GM19468 (cell line): ENCODE data around the gene ZDHHC16.
"Not testable (repeated sequence)": the region's sequence is repeated elsewhere in the genome, so short reads cannot be mapped to it uniquely, and the experiment has no call there.

Experiments used
- ATAC-seq: cut with Tn5 transposase; IDR thresholded peaks from one replicate; pipeline ENCODE4 v1.9.1; 2021; ENCODE audit warnings: mild to moderate bottlenecking, moderate library complexity, moderate number of reproducible peaks; ENCODE audit not compliant: unreplicated experiment; ENCODE audit errors: extremely low read depth

Gene ZDHHC16

DNA sequence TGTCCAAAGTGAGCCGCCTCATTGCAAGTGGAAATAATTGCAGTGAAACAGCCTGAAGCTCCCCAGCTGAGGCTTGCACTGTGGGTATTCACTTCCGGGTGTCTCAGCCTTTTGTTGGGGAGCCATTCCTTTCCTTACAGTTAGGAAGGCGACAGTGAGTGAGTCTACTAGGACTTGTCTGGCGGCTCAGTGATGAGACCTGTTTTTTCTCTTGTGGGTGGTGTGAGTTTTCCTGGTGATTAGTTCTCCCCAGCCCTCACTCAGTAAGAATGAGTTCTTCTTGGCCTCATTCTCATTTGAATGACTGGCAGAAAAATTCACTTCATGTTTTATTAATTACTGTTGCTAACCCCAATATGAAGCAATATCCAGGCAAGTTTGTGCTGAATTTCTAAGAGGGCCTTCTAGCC is 17.4 kb upstream of the ZDHHC16 start:
- ATAC-seq = no peak

DNA sequence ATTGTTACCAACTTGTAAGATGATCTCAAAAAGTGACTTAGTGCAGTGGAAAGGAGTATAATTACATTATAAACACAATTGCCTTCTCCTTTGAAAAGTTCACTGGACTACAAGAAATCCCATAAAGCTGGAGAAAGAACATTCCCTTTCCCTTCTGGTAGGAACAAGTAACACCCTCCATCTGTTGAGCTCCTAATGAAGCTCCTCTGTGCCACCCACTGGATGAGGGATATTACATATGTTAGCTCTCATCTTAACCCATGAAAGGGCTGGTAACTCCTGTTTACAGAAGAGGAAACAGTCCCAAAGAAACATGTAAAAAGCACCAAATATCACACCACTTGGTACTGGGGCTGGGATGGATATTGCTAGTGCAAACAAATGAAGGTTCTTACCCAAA is 11.9 kb upstream of the ZDHHC16 start:
- no peak for ATAC-seq

DNA sequence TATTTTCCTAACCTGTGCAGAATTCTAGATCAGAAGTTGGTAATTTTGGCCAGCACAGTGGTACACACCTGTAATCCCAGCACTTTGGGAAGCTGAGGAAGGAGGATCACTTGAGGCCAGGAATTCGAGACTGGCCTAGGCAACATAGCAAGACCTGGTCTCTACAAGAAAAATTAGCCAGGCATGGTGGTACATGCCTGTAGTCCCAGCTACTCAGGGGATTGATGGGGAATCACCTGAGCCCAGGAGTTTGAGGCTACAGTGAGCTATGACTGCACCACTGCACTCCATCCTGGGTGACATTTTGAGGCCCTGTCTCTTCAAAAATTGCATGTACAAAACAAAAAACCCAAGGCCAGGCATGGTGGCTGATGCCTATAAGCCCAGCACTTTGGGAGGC is 11.4 kb upstream of the ZDHHC16 start:
- no peak for ATAC-seq

DNA sequence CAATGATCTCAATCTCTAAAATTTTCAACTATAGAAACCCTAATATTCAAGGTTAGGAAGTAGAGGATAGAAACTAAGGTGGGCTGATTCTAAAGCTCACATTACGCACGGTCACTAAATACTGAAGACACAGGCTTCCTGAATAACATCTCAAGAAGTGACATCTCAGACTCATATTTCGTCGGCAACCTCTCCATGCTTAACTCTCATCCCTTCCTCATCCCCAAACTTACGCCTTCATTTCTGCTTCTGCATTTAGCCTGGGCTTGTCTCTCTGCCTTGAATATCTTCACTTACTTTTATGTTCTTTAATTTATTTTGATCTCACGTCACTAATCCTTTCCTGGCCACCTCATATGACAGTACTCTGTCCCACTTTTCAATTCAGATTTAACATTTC is 10.8 kb upstream of the ZDHHC16 start:
- ATAC-seq = no peak

DNA sequence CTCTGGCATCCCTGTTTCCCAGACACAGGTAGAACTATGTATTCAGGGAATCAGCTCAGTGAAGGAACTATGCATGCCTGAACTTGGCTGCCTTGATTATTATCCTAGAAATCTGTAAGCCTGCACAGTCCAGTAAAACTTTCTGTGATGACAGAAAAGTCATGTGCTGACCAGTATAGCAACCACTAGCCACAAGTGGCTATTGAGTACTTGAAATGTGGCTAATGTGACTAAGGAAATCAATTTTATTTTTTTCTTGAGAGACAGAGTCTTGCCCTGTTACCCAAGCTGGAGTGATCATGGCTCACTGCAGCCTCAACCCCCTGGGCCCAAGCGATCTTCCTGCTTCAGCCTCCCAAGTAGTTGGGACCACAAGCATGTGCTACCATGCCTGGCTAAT is 3.7 kb upstream of the ZDHHC16 start:
- no peak for ATAC-seq

DNA sequence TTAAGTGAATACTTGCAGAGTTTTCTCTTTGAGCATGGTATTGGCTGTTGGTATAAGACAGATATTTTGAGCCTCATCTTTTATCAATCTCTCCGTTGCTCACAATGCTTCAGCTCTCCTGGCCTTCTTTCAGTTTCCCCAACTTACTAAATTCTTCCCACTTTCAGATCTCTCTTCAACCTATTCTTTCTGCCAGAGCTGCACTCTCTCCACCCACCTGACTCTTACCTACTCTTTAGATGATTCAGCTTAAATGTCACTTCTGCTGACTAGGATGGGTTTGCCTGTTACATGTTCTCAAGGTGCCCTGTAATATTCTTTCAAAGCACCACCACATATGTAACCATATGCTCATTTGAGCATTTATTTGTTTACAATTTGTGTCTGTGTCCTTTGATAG is 1.8 kb upstream of the ZDHHC16 start:
- no peak for ATAC-seq

DNA sequence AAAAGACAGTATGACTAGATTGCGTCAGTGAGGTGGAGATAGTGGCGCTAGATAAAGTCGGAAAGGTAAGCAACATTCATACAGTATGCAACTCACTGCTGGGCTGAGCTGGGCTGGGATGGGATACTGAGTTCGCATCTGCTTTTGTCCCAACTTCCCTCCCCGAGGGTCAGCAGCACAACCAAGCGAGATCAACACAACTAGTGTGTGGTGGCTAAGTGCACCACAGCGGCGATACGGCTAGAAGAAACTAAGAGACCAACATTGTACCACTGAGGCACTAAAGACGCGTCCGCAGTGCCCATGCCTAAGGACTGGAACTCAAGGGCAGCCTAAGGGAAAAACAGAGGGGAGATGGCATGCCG is 636 bp upstream of the ZDHHC16 start:
- no peak for ATAC-seq

DNA sequence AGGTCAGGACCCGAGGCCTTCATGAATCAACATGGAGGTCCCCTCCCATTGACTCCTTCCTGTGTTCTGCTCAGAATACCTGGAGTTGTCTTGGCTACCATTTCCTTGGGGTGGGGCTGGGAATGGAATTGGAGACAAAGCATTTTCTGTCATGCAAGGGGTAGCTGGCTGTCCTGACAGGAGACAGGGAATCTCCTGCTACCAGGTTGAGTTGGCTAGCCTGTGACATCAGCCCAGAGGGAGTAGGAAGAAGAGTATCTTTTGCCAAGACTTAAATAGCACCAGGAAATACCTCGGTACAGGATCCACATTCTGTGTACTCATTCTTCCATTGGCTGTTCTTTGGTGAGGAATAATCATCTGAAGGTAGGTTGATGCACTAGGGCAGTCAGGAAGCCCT is 4.9 kb downstream of the ZDHHC16 start:
- no peak for ATAC-seq

DNA sequence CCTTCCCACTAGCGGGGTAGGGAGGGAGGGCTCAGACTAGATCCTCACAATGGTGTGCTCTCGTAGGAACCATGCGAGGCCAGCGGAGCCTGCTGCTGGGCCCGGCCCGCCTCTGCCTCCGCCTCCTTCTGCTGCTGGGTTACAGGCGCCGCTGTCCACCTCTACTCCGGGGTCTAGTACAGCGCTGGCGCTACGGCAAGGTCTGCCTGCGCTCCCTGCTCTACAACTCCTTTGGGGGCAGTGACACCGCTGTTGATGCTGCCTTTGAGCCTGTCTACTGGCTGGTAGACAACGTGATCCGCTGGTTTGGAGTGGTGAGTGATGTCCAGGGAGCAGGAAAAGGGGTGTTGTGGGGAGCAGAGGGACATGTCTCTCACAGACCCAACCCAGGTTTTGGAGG is 5.6 kb downstream of the ZDHHC16 start:
- no peak for ATAC-seq

DNA sequence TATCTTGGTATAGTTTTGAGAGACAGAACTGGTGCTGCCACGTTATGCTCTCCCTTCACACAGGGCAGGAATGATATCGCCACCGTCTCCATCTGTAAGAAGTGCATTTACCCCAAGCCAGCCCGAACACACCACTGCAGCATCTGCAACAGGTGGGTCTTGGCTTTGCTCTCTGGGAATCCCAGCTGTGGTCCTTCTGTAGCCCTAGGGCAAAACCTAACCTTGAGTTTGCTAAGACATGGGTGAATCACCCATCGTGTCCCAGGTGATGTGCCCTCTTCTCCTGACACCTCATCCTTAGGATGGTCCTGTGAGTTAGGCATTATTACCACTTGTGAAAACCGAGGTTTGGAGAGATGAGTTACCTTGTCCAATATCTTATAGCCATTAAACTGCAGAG is 6.4 kb downstream of the ZDHHC16 start:
- ATAC-seq = no peak

DNA sequence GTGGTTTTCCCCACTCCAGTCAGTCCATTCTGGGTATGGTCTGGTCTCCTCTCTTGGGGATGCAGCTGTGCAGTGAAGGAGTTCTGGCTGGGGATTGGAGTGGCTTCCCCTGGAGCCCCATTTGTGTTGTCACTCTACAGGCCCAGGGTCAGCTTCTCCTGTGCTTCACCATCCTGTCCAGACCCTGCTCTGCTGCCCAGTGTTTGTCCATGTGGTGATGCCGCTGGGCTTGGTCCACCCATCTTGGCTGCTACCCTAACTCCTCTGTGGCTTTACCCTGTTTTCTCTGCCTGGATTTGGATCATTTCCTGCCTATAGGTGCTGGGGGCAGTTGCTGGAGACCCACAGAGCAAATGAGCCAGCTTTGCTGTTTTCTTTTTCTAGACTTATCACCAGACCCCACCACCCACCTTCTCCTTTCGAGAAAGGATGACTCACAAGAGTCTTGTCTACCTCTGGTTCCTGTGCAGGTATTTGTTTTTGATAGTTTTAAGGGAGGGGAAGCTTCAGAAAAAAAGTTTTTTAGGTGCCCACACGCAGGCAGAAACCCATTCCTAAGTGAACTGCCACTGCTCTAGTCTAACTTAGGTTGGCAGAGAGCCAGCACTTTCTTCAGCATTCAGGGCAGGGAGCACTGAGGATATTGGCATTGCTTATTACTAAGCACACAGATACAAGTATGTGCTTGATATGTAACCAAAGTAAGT is 8.5 kb downstream of the ZDHHC16 start:
- ATAC-seq = no peak

DNA sequence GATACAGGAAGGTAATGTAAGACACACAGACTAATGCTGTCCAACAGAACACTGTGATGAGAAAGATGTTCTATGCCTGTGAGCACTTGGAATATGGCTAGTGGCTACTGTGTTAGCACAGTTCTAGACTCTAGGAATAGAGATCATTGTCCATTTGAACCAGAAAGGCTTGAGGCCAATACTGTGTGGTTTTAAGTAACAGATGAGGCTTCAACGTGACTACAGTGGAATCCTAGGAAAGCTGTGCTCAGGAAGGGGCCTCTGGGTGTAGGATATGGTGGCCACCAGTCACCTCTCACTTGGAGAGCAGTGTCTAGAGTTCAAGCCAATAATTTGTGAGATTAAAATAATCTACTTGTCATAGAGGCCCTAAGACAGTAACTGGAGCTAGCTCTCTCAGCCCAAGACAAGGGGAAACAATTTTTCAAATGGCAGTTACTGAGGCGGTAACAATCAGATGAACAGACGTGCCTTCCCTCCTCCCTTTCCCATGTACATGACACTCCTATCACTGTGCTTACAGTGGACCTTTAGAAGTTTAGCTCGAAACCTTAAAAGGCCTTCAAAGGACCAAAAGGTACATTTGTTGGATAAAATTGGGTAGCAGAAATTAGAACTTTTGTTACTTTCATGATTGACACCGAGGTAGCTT is 10.2 kb downstream of the ZDHHC16 start:
- no peak for ATAC-seq

DNA sequence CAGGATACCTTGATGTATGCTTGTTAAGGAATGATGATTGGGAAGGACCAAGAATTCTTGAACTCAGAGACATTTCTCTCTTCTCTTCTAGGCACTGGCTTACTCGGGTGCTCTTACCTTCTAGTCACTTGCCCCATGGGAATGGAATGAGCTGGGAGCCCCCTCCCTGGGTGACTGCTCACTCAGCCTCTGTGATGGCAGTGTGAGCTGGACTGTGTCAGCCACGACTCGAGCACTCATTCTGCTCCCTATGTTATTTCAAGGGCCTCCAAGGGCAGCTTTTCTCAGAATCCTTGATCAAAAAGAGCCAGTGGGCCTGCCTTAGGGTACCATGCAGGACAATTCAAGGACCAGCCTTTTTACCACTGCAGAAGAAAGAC is 10.7 kb downstream of the ZDHHC16 start:
- no peak for ATAC-seq

DNA sequence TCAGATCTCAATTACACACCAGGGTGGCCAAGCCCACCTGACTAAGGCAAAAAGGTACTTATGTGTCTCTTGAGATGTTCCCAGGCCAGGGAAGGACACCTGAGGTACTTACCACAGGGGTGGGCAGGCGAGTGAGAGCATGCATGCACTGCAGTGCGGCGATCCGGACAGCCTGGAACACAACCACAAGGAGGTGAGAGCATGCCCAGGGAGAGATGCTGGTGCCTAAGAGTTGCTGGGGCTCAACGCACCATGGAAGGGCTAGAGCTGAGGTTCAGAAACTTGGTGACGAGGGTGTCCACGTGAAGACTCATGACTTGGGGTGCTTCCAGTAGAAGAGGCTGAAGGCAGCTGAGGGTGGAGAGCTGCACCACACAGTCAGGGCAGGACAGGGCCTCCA is 13.1 kb downstream of the ZDHHC16 start:
- no peak for ATAC-seq

DNA sequence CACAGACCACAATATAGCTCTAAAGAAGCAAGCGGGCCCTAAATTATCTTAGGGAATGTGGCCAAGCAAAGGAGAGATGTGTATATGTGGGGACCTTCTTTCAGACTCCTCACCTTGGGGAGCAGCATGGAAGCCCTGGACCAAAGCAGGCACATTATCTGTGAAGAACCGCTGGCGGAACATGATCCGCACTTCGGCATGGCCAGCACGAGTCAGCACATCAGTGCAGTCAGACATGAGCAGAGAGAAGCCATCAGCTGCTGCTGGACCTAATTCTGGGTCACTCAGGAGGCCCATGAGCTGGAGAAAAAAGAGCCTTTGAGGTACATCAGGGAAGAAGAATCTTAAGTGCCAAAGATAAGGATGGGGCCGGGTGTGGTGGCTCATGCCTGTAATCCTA is 14.0 kb downstream of the ZDHHC16 start:
- no peak for ATAC-seq

DNA sequence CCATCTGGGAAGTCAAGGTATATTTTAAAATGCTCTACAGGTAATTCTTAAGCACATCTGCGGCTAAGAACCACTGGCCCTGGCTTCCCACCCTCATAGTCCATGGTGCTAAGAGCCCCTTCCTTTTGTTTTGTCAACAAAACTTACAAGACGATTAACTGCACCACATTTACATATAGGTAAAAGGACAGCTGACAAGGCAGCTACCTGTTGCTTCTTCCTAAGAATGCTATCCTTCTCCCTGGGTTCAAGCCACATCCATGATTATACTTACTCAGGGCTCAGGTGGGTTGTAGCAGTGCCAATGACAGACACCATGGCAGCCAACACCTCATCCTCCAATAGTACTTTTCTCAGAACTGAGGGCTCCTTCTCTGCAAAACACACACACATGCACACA is 16.3 kb downstream of the ZDHHC16 start:
- ATAC-seq = no peak

DNA sequence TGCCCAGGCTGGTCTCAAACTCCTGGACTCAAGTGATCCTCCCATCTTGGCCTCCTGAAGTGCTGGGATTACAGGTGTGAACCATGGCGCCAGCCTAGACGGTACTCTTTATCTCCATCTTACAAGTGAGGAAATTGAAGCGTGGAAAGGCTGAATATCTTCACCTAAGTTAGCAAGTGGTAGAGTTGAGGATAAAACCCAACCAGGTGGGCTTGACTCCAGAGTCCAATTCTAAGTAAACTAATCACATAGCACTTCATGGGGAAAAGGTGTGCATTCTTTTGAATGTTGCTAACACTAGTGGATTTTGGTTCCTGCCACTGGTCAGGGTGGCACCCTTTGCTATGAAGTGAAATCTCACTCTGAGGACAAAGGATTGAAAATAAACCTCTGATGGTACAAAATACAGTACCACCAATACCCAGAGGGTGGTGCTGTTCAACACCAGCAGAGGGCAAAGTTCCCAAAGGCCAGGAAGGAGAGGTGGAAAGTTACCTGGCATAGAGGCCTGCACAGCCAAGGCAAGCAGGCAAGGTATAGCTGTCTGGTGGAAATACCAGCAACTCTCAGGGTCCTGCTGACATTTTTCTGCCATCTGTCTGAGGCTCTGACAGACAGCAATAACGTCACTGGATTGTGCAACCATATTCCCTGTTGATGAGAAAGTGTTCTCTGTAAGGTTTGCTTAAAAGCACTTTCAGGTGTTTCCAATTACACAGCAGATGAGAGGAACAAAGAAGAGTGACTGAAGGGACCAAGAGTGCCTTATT is 17.6 kb downstream of the ZDHHC16 start:
- ATAC-seq = no peak

DNA sequence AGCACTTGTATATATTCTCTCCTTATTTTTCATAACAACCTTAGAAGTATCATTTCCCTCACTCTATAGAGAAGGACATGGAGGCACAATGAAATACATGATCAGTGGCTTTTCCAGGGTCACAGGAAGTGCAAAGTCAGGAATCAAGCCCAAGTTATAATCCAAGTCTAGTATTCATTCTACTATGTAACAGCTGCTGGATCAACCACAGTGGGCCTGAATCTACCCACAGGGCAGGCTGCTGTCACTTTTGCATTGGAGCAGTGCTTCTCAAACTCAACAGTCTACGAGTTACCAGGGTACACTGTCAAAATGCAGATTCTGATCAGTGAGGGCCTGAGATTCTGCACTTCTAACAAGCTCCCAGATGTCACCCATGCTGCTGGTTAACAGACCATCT is 18.3 kb downstream of the ZDHHC16 start:
- ATAC-seq = no peak

DNA sequence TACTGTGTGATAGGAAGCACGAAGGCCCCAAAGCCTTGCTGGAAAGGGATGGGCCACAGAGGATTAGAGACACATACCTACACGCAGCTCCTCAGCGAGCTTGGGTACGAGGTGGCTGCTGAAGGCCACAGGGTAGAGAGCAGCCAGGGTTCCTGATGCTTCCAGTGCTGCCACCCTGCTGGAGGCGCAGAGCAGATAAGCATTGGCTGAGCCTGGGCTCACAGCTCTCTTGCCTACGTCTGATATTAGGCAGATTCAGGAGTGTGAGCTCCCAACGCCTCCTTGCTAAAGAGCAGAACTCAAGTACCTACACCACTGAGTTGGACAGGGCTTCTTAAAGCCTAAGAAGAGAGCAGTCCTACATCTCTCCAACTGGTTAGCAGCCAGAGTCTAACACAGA is 20.0 kb downstream of the ZDHHC16 start:
- ATAC-seq = no peak

DNA sequence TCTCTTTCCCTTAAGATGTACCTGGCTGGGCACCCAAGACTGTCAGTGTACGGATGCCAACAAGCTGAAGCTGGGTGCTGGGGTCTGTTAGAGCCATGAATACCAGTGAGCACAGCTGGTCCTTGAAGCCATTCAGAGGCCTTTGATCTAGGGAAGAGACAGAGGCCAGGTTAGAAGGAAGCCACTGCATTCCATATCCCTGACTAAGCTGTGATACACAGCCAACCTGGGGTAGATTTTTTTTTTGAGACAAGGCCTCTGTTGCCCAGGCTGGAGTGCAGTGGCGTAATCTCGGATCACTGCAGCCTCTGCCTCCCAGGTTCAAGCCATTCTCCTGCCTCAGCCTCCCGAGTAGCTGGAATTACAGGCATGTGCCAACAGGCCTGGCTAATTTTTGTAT is 20.8 kb downstream of the ZDHHC16 start:
- ATAC-seq = no peak

DNA sequence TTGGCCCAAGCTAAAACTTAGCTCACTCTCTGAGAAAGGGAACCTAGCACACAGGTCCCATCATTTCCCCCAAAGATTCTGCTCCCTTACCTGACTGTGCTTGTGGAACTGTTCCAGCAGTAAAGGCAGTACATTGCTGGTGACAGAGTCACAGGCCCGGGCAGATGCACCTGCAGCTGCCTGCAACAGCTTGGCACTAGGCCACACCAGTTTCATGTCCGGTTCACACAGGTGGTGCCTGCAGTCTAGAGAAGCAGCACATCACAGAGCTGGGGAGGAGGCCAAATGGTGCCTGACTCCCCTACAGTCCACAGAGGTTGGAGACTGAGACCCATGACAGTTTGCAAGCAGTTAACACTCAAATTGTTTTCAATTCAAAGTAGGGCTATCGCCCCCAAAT is 22.2 kb downstream of the ZDHHC16 start:
- ATAC-seq = no peak

DNA sequence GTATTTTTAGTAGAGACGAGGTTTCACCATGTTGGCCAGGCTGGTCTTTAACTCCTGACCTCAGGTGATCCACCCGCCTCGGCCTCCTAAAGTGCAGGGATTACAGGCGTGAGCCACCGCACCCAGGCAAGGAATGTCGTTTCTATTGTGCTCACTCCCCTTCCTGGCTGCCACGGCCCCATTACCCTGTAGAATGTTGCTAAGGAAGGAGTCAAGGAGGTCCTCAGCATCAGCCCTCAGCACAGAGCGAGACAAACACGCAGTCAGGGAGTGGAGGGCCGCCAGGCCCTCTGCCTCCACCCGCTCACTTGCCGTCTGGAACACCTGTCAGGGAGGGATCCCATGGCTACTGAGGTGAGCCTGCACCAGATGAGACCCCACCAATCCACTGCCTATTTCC is 22.8 kb downstream of the ZDHHC16 start:
- not testable (repeated sequence) for ATAC-seq
